AML-193 (cell line): ENCODE data around the gene APOE.
"Not testable (repeated sequence)": the region's sequence is repeated elsewhere in the genome, so short reads cannot be mapped to it uniquely, and the experiment has no call there.

Source experiments
- DNase-seq, 2 experiments: peaks; one replicate each; lab custom pipeline; 2025; lab: John Stamatoyannopoulos, UW

APOE gene

DNA sequence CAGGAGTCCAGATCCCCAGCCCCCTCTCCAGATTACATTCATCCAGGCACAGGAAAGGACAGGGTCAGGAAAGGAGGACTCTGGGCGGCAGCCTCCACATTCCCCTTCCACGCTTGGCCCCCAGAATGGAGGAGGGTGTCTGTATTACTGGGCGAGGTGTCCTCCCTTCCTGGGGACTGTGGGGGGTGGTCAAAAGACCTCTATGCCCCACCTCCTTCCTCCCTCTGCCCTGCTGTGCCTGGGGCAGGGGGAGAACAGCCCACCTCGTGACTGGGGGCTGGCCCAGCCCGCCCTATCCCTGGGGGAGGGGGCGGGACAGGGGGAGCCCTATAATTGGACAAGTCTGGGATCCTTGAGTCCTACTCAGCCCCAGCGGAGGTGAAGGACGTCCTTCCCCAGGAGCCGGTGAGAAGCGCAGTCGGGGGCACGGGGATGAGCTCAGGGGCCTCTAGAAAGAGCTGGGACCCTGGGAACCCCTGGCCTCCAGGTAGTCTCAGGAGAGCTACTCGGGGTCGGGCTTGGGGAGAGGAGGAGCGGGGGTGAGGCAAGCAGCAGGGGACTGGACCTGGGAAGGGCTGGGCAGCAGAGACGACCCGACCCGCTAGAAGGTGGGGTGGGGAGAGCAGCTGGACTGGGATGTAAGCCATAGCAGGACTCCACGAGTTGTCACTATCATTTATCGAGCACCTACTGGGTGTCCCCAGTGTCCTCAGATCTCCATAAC, at the start of gene APOE:
Gene APOE (plus strand): TSS at position 360 of the 724 bp plus-strand sequence. CDS start 829 bp downstream, outside the sequence.
- DNase-seq = no peak

DNA sequence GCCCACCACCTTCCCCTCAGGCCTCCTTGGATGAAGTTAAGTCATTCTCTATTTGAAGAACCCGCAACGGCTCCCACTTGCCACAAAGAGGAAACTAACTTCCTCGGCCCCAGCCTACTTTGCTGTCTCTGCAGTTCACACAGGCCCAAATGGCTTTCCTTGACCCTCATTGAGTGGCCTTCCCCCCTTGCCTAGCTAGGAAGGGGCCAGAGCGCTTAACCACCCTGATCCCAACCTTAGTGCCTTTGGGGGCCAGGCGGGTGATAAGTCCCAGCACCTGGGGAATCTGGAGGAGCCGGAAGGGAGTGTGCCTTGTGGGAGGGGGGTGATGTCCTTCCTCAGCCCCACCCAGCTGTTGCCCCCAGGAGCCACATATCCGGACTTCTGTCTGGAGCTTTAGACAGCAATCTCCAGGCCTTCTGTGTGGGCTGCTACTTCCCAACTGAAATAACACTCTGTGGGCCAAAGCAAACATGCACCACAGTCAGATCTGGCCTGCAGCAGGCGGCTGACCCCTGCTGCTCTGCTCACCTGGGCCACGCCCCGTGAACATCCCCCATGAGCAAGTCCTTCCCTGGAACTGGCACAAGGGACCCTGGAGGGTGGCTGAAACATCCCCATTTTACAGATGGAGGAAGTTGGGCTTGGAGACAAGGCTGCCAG, 49.0 kb upstream of the APOE start:
- DNase-seq = peak; percentile 85 to 88

DNA sequence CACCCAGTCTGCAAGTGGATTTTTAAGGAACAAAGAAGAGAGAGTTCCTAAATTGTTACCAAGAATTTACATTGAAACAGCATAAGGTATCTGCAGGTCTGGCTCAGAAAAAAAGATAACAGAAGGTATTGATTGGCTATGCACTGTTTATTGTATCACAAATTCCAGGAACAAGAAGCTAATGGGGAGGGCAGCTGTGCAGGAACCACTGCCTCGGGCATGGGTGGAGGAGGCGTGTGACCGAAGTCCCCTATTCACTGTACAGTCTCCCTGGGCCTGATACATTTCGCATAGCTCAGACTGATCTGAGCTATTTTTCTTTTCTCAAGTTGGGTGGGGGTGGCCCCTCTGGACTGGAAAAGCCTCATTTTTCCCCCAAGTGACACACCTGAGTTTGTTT, 47.8 kb upstream of the APOE start:
- DNase-seq = no peak

GRCh38 chr19:44861576-44861975, 44.0 kb upstream of the APOE start:
- not testable (repeated sequence) for DNase-seq

GRCh38 chr19:44863990-44864389, 41.6 kb upstream of the APOE start:
- DNase-seq = no peak

- DNase-seq = no peak
These were observed 40.3 kb upstream of the APOE start for GRCh38 chr19:44865196-44865767.

GRCh38 chr19:44866664-44867063, 38.9 kb upstream of the APOE start:
- DNase-seq = no peak

DNA sequence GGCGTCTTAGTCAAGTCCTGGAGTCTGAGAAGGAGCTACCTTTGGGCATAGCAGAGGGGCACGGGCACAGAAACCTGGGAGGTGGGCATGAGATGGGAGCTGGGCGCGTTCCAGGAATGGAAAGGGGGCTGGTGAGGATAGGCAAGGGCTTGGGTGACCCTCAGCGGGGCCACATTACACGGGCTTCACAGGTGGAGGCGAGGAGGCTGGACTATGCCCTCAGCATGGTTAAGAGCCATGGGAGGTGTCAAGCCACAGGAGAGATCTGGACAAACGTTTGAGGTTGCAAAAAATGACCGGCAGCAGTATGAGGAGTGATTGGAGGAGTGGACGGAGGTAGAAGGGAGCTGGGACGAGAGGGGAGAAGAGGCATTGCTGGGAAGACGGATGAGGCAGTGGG, 38.0 kb upstream of the APOE start:
- no peak for DNase-seq

DNA sequence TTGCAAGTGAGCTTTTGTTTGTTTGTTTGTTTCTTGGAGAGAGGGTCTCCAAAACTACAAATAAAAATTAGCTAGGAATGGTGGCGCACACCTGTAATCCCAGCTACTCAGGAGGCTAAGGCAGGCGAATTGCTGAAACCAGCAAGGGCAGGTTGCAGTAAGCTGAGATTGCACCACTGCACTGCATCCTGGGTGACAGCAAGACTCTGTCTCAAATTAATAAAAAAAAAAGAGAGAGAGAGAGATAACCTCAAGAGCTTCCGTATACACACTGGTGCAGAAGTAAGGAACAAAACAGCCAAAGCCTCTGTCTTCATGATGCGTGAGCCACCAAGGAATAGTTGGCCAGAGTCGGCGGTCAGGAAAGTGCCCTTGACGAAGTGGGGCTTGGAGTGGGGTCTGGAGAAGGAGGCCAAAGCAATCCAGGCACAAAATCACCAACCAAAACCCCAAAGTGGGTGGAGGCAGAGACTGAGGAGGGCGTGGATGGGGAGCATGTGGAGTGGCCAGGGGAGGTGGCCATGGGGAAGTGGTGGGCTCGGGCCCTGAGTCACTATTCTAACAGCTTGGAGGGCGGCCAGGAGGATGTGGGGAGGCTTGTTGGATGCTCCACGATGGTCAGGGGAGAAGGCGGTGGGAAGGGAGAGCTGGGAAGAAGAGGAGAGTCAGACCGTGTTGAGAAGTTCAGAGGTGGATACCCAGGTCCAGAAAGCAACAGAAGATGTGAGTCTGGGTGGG, 35.7 kb upstream of the APOE start:
- peak; percentile 78 to 81 for DNase-seq

DNA sequence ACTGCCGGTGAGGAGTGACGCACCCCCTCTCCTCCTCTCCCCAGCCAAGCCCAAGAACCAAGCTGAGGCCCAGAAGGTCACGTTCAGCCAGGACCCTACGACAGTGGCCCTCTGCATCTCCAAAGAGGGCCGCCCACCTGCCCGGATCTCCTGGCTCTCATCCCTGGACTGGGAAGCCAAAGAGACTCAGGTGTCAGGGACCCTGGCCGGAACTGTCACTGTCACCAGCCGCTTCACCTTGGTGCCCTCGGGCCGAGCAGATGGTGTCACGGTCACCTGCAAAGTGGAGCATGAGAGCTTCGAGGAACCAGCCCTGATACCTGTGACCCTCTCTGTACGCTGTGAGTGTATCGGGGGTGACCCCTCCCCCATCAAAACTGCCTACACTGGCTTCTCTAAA, 33.8 kb upstream of the APOE start:
- no peak for DNase-seq

- DNase-seq = no peak
These were observed 32.9 kb upstream of the APOE start for GRCh38 chr19:44872661-44873060.

DNA sequence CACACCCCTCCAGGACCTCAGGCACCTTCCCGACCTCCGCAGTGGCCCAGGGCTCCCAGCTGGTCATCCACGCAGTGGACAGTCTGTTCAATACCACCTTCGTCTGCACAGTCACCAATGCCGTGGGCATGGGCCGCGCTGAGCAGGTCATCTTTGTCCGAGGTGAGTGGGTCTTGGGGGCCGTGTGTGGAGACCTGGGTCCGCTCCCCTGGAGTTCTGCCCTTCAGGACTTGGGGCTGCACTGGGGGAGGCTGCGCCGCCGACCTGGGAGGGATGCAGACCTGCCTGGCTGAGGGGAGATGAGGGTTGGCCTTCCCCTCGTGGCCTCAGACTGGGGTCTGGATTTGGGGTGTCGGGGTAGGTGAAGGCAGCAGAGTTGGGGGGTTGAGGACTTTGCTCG, 31.3 kb upstream of the APOE start:
- no peak for DNase-seq

DNA sequence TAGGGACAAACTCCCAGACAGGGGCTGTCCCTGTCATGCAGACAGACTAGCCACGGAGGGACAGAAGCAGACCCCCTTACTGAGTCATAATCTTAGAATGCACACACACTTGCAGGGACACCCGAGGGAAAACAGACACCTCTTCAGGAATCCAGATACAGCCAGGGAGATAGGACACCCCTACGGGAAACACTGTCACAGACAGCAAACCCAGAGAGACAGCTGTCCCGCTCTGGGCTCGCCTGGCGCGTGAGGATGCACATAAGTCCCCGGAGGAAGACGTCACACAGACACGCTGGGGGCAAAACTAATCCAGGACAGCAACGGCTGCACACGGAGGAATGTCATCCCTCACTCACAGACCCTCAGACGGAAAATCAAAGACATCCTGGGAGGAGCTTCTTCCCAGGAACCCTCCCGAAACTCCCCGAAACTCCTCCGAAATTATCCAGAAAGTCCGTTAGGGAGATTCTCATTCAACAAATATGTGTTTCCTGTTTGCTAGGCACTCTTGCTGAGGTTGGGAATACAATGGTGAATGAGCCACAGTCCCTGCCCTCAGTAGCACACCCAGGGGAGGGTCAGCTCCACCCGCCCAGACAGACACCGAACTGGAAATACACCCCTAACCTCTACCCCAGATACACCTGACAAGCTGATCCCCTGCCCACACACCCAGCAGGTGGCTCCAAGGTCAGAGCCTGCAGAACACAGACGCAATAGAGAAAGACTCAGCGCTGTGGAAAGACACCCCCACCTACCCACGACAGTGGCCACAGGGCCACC, 29.7 kb upstream of the APOE start:
- DNase-seq = no peak

- DNase-seq = no peak
These were observed 28.6 kb upstream of the APOE start for GRCh38 chr19:44876930-44877535.

- DNase-seq = no peak
These were observed 27.3 kb upstream of the APOE start for GRCh38 chr19:44878120-44878865.

DNA sequence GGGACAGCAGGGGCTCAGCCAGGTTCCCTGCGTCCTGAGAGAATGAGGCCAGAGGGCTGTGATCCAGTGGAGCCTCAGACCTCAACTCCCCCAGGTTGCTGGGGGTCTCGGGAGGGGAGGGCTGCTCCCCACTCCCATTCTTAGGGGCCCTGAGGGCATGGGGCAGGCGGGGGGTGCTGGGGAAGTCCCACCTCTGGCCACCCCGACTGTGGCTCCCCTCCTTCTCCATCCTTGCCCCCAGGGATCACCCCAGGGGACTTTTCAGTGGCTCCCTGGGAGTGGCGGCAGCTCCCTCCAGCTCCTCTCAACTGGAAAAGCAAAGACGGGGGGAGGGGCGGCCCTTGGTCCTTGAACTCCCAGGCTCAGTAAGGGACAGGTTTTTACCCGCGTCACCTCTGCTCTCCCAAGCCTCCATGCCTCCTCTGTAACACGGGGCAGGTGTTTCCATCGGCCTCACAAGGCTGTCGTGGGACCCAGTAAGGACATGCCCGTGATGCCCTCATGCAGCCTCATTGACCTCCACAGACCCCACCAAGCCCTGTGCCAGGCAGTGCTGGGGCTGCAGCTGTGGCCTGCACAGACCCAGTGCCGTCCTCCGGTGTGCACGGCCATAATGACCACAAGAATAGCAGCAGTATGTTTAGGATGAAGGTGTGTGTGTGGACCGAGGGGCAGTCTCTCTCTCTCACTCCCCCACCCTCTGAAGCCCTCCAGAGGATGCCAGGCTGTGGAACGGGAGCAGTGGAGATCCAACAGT, 26.1 kb upstream of the APOE start:
- DNase-seq = no peak

DNA sequence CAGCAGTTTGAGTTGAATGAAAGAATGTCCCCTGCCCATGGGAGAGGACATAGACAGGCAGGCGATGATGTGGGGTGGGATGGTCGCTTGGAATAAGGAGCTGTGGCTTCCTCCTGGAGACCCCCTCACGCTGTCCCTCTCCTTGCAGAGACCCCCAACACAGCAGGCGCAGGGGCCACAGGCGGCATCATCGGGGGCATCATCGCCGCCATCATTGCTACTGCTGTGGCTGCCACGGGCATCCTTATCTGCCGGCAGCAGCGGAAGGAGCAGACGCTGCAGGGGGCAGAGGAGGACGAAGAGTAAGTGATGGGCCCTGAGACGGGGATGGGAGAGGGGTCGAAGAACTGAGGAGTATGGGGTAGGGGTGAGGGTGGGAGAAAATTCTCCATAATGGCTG, 23.5 kb upstream of the APOE start:
- no peak for DNase-seq

DNA sequence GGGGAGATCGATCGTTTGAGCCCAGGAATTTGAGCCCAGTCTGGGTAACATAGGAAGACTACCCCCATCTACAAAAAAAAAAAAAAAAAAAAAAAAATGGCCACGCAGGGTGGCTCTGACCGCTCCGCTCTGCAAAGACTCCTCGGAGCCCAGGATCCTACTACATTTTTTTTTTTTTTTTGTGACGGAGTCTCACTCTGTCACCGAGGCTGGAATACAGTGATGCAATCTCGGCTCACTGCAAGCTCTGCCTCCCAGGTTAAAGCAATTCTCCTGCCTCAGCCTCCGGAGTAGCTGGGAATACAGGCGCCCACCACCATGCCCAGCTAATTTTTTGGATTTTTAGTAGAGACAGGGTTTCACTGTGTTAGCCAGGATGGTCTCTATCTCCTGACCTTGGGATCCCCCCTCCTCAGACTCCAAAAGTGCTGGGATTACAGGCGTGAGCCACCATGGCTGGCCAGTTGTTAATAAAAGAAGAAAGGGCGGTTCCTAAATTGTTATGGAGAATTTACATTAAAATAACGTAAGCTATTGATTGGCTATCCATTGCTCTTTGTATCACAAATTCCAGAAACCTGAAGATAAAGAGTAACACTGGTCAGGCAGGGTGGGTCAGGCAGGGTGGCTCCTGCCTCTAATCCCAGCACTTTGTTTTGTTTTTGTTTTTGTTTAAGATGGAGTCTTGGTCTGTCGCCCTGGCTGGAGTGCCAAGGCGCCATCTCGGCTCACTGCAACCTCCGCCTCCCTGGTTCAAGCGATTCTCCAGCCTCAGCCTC, 22.8 kb upstream of the APOE start:
- not testable (repeated sequence) for DNase-seq

DNA sequence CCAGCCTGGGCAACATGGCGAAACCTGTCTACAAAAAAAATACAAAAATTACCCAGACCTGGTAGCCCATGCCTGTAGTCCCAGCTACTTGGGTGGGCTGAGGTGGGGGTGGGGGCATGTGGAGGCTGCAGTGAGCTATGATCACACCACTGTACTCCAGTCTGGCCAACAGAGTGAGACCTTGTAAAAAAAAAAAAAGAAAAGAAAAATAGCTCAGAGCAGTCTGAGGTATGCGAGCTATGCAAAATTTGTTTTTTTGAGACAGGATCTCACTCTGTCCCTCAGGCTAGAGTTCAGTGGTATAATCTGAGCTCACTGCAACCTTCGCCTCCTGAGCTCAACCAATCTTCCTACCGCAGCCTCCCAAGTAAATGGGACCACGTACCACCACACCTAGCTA, 21.7 kb upstream of the APOE start:
- no peak for DNase-seq
